ENCODE measurements around the gene RNF130. TPM values are rescaled to one million over a fixed set of nuclear protein-coding genes. Genes with fewer than 3 reads are reported as not detected.

The RNF130 gene
- total and polyA plus RNA-seq, 2 donors (not counting 1 experiment from before 2014, with no cell fraction given): 14.7 to 32.4 TPM

- no peaks in the 10 kb centered on the region for H3K79me2 ChIP-seq (ENCODE audit: control insufficient read depth, insufficient read depth, low read length)
- no peaks in the 10 kb centered on the region for H3K27me3 ChIP-seq (ENCODE audit: control insufficient read depth, insufficient read depth, low read length)
- no peaks in the 10 kb centered on the region for H4K20me1 ChIP-seq (ENCODE audit: control insufficient read depth, extremely low read depth, insufficient read depth, low read length)
- TF ChIP-seq CTCF (conservative IDR thresholded peaks at IDR 0.05 in 1 of 2, IDR thresholded peaks at IDR 0.05 in 1 of 2; ENCODE audit: low read depth in 1 of 2, low read length in 2 of 2) (no peak), EZH2 (IDR thresholded peaks at IDR 0.05; ENCODE audit: low read length, missing control alignments) (no peak)
- H3K27ac ChIP-seq (ENCODE audit: insufficient read depth, low read length): no peak overlapping the region
- H3K4me2 ChIP-seq (ENCODE audit: extremely low read depth, insufficient read depth, low read length): no peak overlapping the region
- no peak overlapping the region for H3K9ac ChIP-seq (ENCODE audit: insufficient read depth, low read length)
- no peak for DNase-seq (ENCODE audit: low read depth in 2 of 2)
- no peaks in the 10 kb centered on the region for H3K9me3 ChIP-seq (ENCODE audit: control insufficient read depth, insufficient read depth, low read depth, low read length)
- H3K36me3 ChIP-seq (ENCODE audit: control insufficient read depth, insufficient read depth, low read length): no peaks in the 10 kb centered on the region
- peaks cover 6% of the 10 kb centered on the region for H3K4me1 ChIP-seq (ENCODE audit: control insufficient read depth, extremely low read depth, insufficient read depth, low read length)
- no peak overlapping the region for H2AFZ ChIP-seq (ENCODE audit: low read length)
- no peak overlapping the region for H3K4me3 ChIP-seq (replicated peaks in 1 of 4; ENCODE audit: control extremely low read depth in 1 of 4, insufficient read depth in 1 of 4, low read depth in 3 of 4, low read length in 4 of 4)
Measured at GRCh38 chr5:179915406-179915935, 156.1 kb downstream of the RNF130 start.

- no peaks in the 10 kb centered on the region for H4K20me1 ChIP-seq (ENCODE audit: control insufficient read depth, extremely low read depth, insufficient read depth, low read length)
- no peak overlapping the region for H3K4me3 ChIP-seq (replicated peaks in 1 of 4; ENCODE audit: control extremely low read depth in 1 of 4, insufficient read depth in 1 of 4, low read depth in 3 of 4, low read length in 4 of 4)
- peak overlapping the region; percentile 65 for H2AFZ ChIP-seq (ENCODE audit: low read length)
- no peaks in the 10 kb centered on the region for H3K79me2 ChIP-seq (ENCODE audit: control insufficient read depth, insufficient read depth, low read length)
- H3K27me3 ChIP-seq (ENCODE audit: control insufficient read depth, insufficient read depth, low read length): no peaks in the 10 kb centered on the region
- no peak overlapping the region for H3K27ac ChIP-seq (ENCODE audit: insufficient read depth, low read length)
- H3K9ac ChIP-seq (ENCODE audit: insufficient read depth, low read length): no peak overlapping the region
- no peaks in the 10 kb centered on the region for H3K36me3 ChIP-seq (ENCODE audit: control insufficient read depth, insufficient read depth, low read length)
- TF ChIP-seq EZH2 (IDR thresholded peaks at IDR 0.05; ENCODE audit: low read length, missing control alignments) (no peak), CTCF (conservative IDR thresholded peaks at IDR 0.05 in 1 of 2, IDR thresholded peaks at IDR 0.05 in 1 of 2; ENCODE audit: low read depth in 1 of 2, low read length in 2 of 2) (no peak)
- H3K9me3 ChIP-seq (ENCODE audit: control insufficient read depth, insufficient read depth, low read depth, low read length): no peaks in the 10 kb centered on the region
- peaks cover 6% of the 10 kb centered on the region for H3K4me1 ChIP-seq (ENCODE audit: control insufficient read depth, extremely low read depth, insufficient read depth, low read length)
- no peak overlapping the region for H3K4me2 ChIP-seq (ENCODE audit: extremely low read depth, insufficient read depth, low read length)
- DNase-seq (ENCODE audit: low read depth in 2 of 2): peak; percentile 28 to 42
Measured at GRCh38 chr5:179914032-179914755, 157.4 kb downstream of the RNF130 start.

GRCh38 chr5:179913461-179913860, 158.1 kb downstream of the RNF130 start:
- H2AFZ ChIP-seq (ENCODE audit: low read length): no peak overlapping the region
- no peak overlapping the region for H3K9ac ChIP-seq (ENCODE audit: insufficient read depth, low read length)

More at GRCh38 chr5:179913461-179913860, 158.1 kb downstream of the RNF130 start:
- H3K4me1 ChIP-seq (ENCODE audit: control insufficient read depth, extremely low read depth, insufficient read depth, low read length): peaks cover 6% of the 10 kb centered on the region
- no peaks in the 10 kb centered on the region for H3K79me2 ChIP-seq (ENCODE audit: control insufficient read depth, insufficient read depth, low read length)
- no peak overlapping the region for H3K4me2 ChIP-seq (ENCODE audit: extremely low read depth, insufficient read depth, low read length)
- DNase-seq (ENCODE audit: low read depth in 2 of 2): no peak
- no peak for TF ChIP-seq CTCF (conservative IDR thresholded peaks at IDR 0.05 in 1 of 2, IDR thresholded peaks at IDR 0.05 in 1 of 2; ENCODE audit: low read depth in 1 of 2, low read length in 2 of 2)
- TF ChIP-seq EZH2 (IDR thresholded peaks at IDR 0.05; ENCODE audit: low read length, missing control alignments): no peak
- no peaks in the 10 kb centered on the region for H4K20me1 ChIP-seq (ENCODE audit: control insufficient read depth, extremely low read depth, insufficient read depth, low read length)
- no peaks in the 10 kb centered on the region for H3K36me3 ChIP-seq (ENCODE audit: control insufficient read depth, insufficient read depth, low read length)
- H3K4me3 ChIP-seq (replicated peaks in 1 of 4; ENCODE audit: control extremely low read depth in 1 of 4, insufficient read depth in 1 of 4, low read depth in 3 of 4, low read length in 4 of 4): no peak overlapping the region
- no peaks in the 10 kb centered on the region for H3K9me3 ChIP-seq (ENCODE audit: control insufficient read depth, insufficient read depth, low read depth, low read length)
- H3K27me3 ChIP-seq (ENCODE audit: control insufficient read depth, insufficient read depth, low read length): no peaks in the 10 kb centered on the region
- H3K27ac ChIP-seq (ENCODE audit: insufficient read depth, low read length): no peak overlapping the region

Measured in fibroblast of lung (primary cell).